Activated naive CD8-positive, alpha-beta T cell treated with anti-CD3 and anti-CD28 coated beads, Interleukin-2, amount 10 ng/mL, durations not matched to agents 7 days and 5 days (primary cell): ENCODE measurements around the gene ZDHHC6. TPM values are rescaled to one million over a fixed set of nuclear protein-coding genes. Genes with fewer than 3 reads are reported as not detected.
"Not testable (repeated sequence)": the region's sequence is repeated elsewhere in the genome, so short reads cannot be mapped to it uniquely, and the experiment has no call there.

ENCODE experiments used
- ATAC-seq: fragments of 150-1000 bp; cut with Tn5 transposase; one replicate; pipeline ENCODE4 v1.10.0; 2021; ENCODE audit warnings: low read depth, moderate library complexity
- POLR2A ChIA-PET: fragments of 350-600 bp; sonication (Branson Sonifier 250); formaldehyde crosslinking; loops from one replicate; lab custom pipeline; 2021; ENCODE audit warnings: antibody characterized with exemption; lab: Charles Lee
- DNase-seq: peaks from one replicate; pipeline ENCODE4 v3.0.0; 2021
- H3K27ac Mint-ChIP-seq: one replicate; pipeline ENCODE4 v1.8.0; 2022; ENCODE audit warnings: mild to moderate bottlenecking, mixed read lengths
- H3K27me3 Mint-ChIP-seq: one replicate; pipeline ENCODE4 v1.8.0; 2022; ENCODE audit warnings: mild to moderate bottlenecking, moderate library complexity, mixed read lengths
- H3K36me3 Mint-ChIP-seq: one replicate; pipeline ENCODE4 v1.8.0; 2021; ENCODE audit warnings: mild to moderate bottlenecking, mixed read lengths
- H3K4me1 Mint-ChIP-seq: one replicate; pipeline ENCODE4 v1.8.0; 2021; ENCODE audit warnings: mixed read lengths
- H3K4me3 Mint-ChIP-seq: one replicate; pipeline ENCODE4 v1.8.0; 2022; ENCODE audit warnings: mild to moderate bottlenecking, moderate library complexity, mixed read lengths
- H3K9me3 Mint-ChIP-seq: one replicate; pipeline ENCODE4 v1.8.0; 2021; ENCODE audit warnings: mixed read lengths
- total RNA-seq, 2 experiments: library from RNA; stranded (reverse); gene quantifications; one replicate each; pipeline ENCODE4 v1.2.3, GENCODE V29; 2021

The ZDHHC6 gene
- total RNA-seq, 2 experiments from 2014 or later = 48.1 to 51.8 TPM

DNA sequence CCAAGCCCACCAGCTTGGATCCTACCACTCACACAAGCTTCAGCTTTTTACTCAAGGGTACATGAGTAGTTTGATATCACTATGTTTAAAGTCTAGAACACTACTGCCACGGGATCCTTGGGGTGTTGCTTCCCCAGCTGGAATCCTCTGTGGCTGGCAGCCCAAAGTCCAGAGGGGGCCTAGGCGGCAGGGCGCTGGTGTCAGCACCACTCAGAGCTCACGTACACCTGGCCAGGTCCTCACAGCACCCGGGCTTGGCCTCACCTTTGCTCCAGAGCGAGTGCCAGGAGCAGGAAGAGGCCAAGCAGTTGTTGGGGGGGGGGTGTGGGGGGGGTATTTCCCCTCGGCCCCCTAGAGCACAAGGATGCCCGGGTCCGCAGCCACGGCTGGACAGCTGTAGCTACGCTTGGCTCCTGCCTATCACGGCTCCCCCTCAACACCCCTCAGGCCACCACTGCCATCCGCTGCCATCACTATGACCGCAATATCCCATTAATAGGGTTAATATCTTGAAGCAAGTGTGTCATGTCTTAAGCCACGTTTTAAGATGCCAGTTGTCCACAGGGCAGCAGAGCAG, 17.0 kb downstream of the ZDHHC6 start:
- no peak overlapping the region for H3K4me3 Mint-ChIP-seq
- no peaks in the 10 kb centered on the region for H3K9me3 Mint-ChIP-seq
- peaks cover 12% of the 10 kb centered on the region for H3K36me3 Mint-ChIP-seq
- no peaks in the 10 kb centered on the region for H3K27me3 Mint-ChIP-seq
- ATAC-seq (no peak), DNase-seq (no peak)
- H3K4me1 Mint-ChIP-seq = no peaks in the 10 kb centered on the region
- POLR2A ChIA-PET = interaction anchor here (0.5 kb wide), 1 partner anchor 44 kb away, joined by 3 read pairs; no protein-coding TSS in a partner anchor
- H3K27ac Mint-ChIP-seq = no peak overlapping the region

DNA sequence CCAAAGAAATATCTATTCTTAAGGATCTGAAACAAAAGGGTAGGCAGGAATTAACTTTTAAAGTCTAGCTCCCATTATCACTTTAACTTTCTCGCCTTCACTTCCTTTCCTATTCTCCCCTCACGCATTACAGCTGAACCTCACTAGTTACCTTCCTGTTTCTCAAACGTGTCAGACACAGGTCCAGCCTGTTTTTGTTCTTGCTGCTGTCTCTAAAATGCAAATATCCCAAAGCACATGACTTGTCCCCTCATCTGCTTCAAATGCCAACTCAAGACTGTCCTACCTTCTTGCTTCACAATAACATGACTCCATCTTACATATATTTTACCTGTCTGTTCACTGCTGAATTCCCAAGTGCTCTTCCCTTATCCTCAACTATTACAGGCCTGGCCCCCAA, 17.6 kb downstream of the ZDHHC6 start:
- no peaks in the 10 kb centered on the region for H3K27me3 Mint-ChIP-seq
- POLR2A ChIA-PET = interaction anchor here (0.5 kb wide), 1 partner anchor 43 kb away, joined by 3 read pairs; no protein-coding TSS in a partner anchor
- peaks cover 11% of the 10 kb centered on the region for H3K36me3 Mint-ChIP-seq
- no peaks in the 10 kb centered on the region for H3K4me1 Mint-ChIP-seq
- DNase-seq = no peak
- peak overlapping the region; percentile 57 for H3K27ac Mint-ChIP-seq
- H3K4me3 Mint-ChIP-seq = no peak overlapping the region
- ATAC-seq = no peak
- no peaks in the 10 kb centered on the region for H3K9me3 Mint-ChIP-seq

DNA sequence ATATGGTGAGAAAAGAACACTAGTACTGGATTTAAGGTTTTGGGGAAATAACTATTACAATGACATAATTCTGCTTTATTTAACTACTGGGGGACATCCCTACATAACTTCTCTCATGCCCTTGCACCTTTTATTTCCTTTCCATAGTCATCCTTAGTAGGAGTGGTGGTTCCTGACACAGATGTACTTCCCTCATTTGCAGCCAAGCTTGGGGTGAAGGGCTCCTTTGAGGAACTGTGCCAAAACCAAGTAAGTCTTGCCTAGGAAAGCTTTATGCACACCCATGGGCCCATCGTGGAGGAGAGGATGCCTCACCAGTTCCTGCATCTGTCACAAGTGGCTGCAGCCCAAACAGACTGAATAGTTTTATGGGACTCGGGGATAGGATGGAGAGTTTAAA, 20.6 kb downstream of the ZDHHC6 start:
- no peak for DNase-seq
- Mint-ChIP-seq H3K9me3 (no peaks in the 10 kb centered on the region), H3K36me3 (peaks cover 19% of the 10 kb centered on the region), H3K27ac (no peak overlapping the region), H3K27me3 (no peaks in the 10 kb centered on the region), H3K4me1 (no peaks in the 10 kb centered on the region), H3K4me3 (no peak overlapping the region)
- no peak for ATAC-seq
- POLR2A ChIA-PET = interaction anchor here (0.9 kb wide), 1 partner anchor 21 kb away, joined by 3 read pairs; the partner anchor contains the start of genes VTI1A and ZDHHC6

DNA sequence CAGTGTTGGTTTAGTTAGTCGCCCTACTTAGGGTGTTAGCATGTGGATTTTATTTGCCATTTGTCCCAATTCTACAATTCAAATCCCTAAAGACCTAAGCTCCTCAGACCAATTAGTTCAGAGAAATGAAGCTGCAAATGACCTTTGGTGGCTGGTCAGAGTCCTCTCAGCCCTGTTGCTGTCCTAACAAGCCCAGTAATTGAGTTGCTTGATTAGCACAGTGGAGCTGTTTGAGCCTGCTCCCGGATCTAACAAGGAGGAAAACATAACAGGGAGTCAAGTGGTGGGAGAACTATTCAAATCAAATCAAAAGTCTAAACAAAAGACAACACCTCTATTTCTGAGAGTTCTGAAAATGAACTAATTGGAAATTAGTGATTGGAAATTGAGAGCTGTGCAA, 22.1 kb downstream of the ZDHHC6 start:
- Mint-ChIP-seq H3K27me3 (no peaks in the 10 kb centered on the region), H3K4me3 (no peak overlapping the region), H3K27ac (no peak overlapping the region), H3K36me3 (peaks cover 21% of the 10 kb centered on the region), H3K4me1 (peaks cover 1% of the 10 kb centered on the region), H3K9me3 (no peaks in the 10 kb centered on the region)
- POLR2A ChIA-PET = no interaction called here
- ATAC-seq = no peak
- no peak for DNase-seq

DNA sequence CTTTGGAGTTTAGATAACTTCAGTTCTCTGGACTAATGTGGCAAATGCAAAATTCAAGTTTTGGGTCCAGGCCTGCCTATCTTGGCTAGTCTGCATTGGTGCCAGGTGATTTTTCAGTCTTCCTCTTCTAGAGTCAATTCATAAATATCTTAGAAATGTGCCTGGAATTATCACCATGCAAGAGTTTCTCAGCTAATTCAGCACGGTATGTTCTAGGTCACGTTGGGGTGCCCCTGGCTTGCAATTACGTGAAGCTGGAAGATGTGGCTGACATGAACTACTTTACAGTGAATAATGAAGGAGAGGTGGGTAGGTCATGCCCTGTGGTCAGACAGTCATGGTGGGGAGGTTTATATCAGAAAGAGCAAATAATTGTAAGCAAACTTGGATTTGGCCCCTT, 25.0 kb downstream of the ZDHHC6 start:
- no peak for ATAC-seq
- H3K9me3 Mint-ChIP-seq = no peaks in the 10 kb centered on the region
- no peak for DNase-seq
- no peak overlapping the region for H3K4me3 Mint-ChIP-seq
- H3K36me3 Mint-ChIP-seq = peaks cover 24% of the 10 kb centered on the region
- POLR2A ChIA-PET = no interaction called here
- H3K27me3 Mint-ChIP-seq = no peaks in the 10 kb centered on the region
- no peak overlapping the region for H3K27ac Mint-ChIP-seq
- H3K4me1 Mint-ChIP-seq = peaks cover 1% of the 10 kb centered on the region

DNA sequence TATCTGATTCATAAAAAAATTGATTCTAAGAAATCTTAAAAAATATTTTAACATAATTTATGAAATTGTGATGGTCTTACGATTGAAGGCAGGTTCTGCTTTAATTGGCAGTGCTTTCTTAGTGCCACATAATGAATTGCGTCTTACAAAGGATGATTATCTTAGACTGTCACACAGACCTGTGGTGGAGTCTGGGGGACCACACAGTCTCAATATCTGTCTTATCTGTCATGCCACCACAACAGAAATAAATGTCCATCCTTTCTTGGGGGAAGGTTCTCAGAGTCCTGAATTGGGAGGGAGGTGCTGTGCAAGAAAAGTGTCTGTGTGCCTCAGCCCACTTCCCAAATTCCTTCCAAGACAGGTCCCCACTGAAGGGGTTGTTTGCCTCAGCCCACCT, 34.0 kb downstream of the ZDHHC6 start:
- peaks cover 43% of the 10 kb centered on the region for H3K36me3 Mint-ChIP-seq
- no peaks in the 10 kb centered on the region for H3K9me3 Mint-ChIP-seq
- no peaks in the 10 kb centered on the region for H3K4me1 Mint-ChIP-seq
- no peaks in the 10 kb centered on the region for H3K27me3 Mint-ChIP-seq
- H3K4me3 Mint-ChIP-seq = no peak overlapping the region
- no peak overlapping the region for H3K27ac Mint-ChIP-seq
- DNase-seq = no peak
- no peak for ATAC-seq
- POLR2A ChIA-PET = interaction anchor here (1.3 kb wide), 1 partner anchor 24 kb away, joined by 3 read pairs; no protein-coding TSS in a partner anchor

DNA sequence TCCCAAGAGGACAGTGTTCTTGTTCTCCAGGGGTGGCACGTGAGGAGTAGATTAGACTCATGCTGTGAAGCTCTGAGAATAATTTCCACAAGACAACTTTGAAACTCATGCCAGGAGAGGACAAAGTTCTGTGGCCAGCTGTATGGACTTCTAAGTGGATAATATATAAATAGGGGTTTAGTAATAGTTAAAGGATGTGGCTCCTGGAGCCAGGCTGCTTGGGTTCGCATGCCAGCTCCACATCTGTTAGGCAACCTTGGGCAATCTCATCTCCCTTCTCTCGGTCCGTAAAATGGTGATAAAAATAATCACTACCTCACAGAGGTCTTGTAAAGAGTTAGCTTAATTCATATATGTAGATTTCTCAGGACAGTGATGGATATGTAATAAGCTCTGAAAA, 37.0 kb downstream of the ZDHHC6 start:
- POLR2A ChIA-PET = no interaction called here
- no peaks in the 10 kb centered on the region for H3K9me3 Mint-ChIP-seq
- DNase-seq = no peak
- no peak overlapping the region for H3K4me3 Mint-ChIP-seq
- peaks cover 44% of the 10 kb centered on the region for H3K36me3 Mint-ChIP-seq
- H3K4me1 Mint-ChIP-seq = no peaks in the 10 kb centered on the region
- no peak overlapping the region for H3K27ac Mint-ChIP-seq
- no peak for ATAC-seq
- no peaks in the 10 kb centered on the region for H3K27me3 Mint-ChIP-seq

DNA sequence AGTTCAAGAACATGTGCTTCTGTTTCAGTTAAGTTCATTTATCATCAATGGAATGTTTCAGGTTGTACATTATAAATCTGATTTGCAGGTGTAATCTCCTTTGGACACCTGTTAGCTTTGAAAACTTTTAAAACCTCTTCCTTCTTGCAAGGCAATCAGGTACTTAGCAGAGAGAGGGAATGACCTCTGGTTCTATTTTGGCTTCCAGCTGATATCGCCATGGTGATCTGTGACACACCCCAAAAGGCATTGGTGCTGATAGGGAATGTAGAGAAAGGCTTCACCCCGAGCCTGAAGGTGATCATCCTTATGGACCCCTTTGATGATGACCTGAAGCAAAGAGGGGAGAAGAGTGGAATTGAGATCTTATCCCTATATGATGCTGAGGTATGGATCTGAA, 37.4 kb downstream of the ZDHHC6 start:
- Mint-ChIP-seq H3K27ac (peak overlapping the region; percentile 50), H3K9me3 (no peaks in the 10 kb centered on the region), H3K36me3 (peaks cover 45% of the 10 kb centered on the region), H3K27me3 (no peaks in the 10 kb centered on the region), H3K4me3 (no peak overlapping the region), H3K4me1 (no peaks in the 10 kb centered on the region)
- POLR2A ChIA-PET = no interaction called here
- ATAC-seq (no peak), DNase-seq (no peak)

DNA sequence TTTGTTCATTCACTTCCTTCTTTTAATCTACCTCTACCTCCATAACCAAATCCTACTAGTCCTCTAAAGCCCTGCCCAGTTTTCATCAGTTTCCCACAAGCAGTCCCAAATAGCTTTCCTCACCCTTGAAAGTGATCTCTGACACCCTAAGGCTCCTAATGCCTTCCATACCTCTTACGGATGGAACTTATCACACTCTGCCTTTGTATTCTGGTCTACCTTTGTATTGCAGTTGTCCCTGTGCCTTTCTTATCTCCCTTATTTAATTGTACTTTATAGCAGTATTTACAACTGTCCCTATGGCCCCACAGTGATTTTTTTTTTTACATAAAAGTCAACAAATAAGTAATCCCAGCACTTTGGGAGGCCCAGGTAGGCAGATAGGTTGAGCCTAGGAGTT, 39.0 kb downstream of the ZDHHC6 start:
- DNase-seq (no peak), ATAC-seq (no peak)
- POLR2A ChIA-PET = interaction anchor here (1.5 kb wide), 1 partner anchor 32 kb away, joined by 3 read pairs; no protein-coding TSS in a partner anchor
- no peak overlapping the region for H3K27ac Mint-ChIP-seq
- no peaks in the 10 kb centered on the region for H3K27me3 Mint-ChIP-seq
- H3K4me1 Mint-ChIP-seq = no peaks in the 10 kb centered on the region
- H3K36me3 Mint-ChIP-seq = peaks cover 49% of the 10 kb centered on the region
- no peak overlapping the region for H3K4me3 Mint-ChIP-seq
- H3K9me3 Mint-ChIP-seq = no peaks in the 10 kb centered on the region

DNA sequence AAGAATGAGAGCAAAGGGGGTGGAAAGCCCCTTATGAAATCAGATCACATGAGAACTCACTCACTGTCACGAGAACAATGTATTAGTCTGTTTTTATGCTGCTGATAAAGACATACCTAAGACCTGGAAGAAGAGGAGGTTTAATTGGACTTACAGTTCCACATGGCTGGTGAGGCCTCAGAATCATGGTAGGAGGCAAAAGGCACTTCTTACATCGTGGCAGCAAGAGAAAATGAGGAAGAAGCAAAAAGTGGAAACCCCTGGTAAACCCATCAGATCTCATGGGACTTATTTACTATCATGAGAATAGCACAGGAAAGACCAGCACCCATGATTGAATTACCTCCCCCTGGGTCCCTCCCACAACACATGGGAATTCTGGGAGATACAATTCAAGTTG, 39.9 kb downstream of the ZDHHC6 start:
- H3K27ac Mint-ChIP-seq = not testable (repeated sequence)

DNA sequence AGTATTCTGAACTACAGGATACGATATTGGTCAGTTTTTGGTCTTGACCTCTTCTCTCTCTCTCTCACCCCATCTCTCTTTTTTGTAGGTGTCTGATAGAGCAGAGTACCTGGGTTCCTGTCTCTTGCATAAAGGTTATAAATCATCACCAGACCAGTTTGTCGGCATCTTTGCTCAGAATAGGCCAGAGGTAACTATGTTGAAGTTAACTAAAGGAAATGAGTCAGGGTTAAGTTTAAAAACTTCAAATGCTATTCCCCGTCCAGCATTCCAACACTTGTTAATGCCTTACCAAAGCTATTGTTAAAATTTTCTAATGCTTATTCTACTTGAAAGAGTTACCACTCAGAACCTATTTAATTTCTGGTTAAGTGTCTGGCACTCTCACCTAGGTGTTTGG, 42.1 kb downstream of the ZDHHC6 start:
- Mint-ChIP-seq H3K27me3 (no peaks in the 10 kb centered on the region), H3K4me1 (no peaks in the 10 kb centered on the region), H3K4me3 (no peak overlapping the region), H3K36me3 (peaks cover 51% of the 10 kb centered on the region), H3K9me3 (no peaks in the 10 kb centered on the region), H3K27ac (no peak overlapping the region)
- DNase-seq = no peak
- POLR2A ChIA-PET = no interaction called here
- no peak for ATAC-seq

More for the DNA sequence above, 39.9 kb downstream of the ZDHHC6 start:
- H3K9me3 Mint-ChIP-seq, H3K4me1 Mint-ChIP-seq, H3K27me3 Mint-ChIP-seq, DNase-seq, POLR2A ChIA-PET, ATAC-seq, H3K4me3 Mint-ChIP-seq: not testable (repeated sequence)
- H3K36me3 Mint-ChIP-seq = peaks cover 52% of the 10 kb centered on the region

DNA sequence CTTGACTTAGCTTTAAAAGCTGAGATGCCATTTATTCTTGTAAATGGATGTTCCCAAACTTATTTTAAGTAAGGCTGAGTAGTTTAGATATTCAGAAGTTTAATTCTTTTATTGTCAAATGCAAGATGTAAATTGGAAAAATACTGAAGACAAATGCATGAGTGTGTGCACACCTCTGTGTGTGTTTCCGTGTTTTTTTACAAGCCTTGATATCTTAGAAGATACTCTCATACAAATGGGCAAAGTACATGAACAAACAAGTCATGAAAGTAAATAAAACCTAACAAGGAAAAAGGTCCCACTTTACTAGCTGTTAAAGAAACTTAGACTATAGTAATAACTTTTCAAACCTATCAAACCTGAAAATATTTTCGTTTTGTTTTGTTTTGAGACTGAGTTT, 43.8 kb downstream of the ZDHHC6 start:
- POLR2A ChIA-PET = no interaction called here
- peak overlapping the region; percentile 44 for H3K27ac Mint-ChIP-seq
- peaks cover 48% of the 10 kb centered on the region for H3K36me3 Mint-ChIP-seq

DNA sequence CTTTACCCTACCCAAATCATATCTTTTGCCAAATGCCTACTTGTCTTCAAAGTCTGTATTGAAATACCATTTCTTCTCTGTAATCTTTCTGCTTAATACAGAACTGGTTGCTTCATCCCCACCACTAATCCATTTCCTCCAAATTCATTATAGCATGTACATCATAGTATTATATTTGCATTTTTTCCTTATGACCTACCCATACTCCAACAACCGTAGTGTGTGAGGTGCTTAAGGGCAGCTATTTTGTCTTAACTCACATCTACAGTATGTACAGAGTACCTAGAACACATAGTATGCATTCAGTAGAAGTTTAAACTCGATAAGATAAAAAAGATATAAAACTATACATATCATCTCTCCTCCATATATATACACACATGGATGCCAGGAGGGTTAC, 49.1 kb downstream of the ZDHHC6 start:
- POLR2A ChIA-PET = no interaction called here
- H3K27me3 Mint-ChIP-seq = no peaks in the 10 kb centered on the region
- H3K4me1 Mint-ChIP-seq = peaks cover 4% of the 10 kb centered on the region
- peaks cover 21% of the 10 kb centered on the region for H3K36me3 Mint-ChIP-seq
- ATAC-seq = no peak
- no peak for DNase-seq
- H3K4me3 Mint-ChIP-seq = no peak overlapping the region
- H3K9me3 Mint-ChIP-seq = no peaks in the 10 kb centered on the region
- no peak overlapping the region for H3K27ac Mint-ChIP-seq

More for the DNA sequence above, 43.8 kb downstream of the ZDHHC6 start:
- H3K27me3 Mint-ChIP-seq = no peaks in the 10 kb centered on the region
- ATAC-seq (no peak), DNase-seq (no peak)
- H3K4me3 Mint-ChIP-seq = no peak overlapping the region
- no peaks in the 10 kb centered on the region for H3K4me1 Mint-ChIP-seq
- H3K9me3 Mint-ChIP-seq = no peaks in the 10 kb centered on the region

DNA sequence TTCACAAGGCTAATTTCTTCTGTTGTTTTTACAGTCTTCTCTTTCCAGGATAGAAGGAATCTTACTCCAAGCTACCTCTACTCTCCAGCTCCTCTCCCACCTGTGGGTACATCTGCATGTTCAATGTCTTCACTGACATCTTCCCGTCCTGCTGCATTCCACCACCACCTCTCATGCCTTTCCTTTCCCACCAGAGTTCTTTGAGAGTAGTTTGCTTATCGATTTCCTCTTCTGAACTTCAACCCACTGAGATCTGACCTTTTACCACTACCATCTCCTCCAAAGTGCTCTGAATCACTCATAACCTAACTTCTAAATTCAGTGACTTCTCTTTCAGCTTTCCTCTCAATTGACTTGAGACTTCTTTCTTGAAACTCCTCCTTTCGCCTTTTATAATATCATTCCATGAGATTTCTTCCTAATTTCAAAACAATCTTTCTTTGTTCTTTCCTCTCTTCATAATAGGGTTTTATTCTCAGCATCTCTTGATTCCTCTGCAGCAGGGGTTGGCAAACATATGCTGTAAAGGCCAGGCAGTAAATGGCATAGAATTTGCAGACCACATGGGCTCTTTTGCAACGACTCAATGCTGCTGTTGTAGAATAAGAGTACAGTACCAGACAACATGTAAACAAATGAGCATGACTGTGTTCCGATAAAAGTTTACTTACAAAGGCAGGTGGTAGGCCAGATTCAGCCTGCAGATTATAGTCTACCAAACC, 50.7 kb downstream of the ZDHHC6 start:
- POLR2A ChIA-PET = no interaction called here
- no peaks in the 10 kb centered on the region for H3K9me3 Mint-ChIP-seq
- H3K36me3 Mint-ChIP-seq = peaks cover 19% of the 10 kb centered on the region
- ATAC-seq (no peak), DNase-seq (no peak)
- no peaks in the 10 kb centered on the region for H3K27me3 Mint-ChIP-seq
- H3K4me1 Mint-ChIP-seq = peaks cover 7% of the 10 kb centered on the region
- H3K4me3 Mint-ChIP-seq = no peak overlapping the region
- no peak overlapping the region for H3K27ac Mint-ChIP-seq
